GM18511 (cell line): ENCODE measurements around the gene ATP8B1.

Experiments
- ATAC-seq: cut with Tn5 transposase; IDR thresholded peaks from one replicate; pipeline ENCODE4 v1.9.1; 2021; ENCODE audit warnings: mild to moderate bottlenecking, moderate library complexity; ENCODE audit not compliant: unreplicated experiment

ATP8B1 gene

GRCh38 chr18:57819671-57820460 lies 16.8 kb upstream of the ATP8B1 start:
- peak; percentile 93 for ATAC-seq

GRCh38 chr18:57819119-57819518 lies 16.0 kb upstream of the ATP8B1 start:
- ATAC-seq: no peak

DNA sequence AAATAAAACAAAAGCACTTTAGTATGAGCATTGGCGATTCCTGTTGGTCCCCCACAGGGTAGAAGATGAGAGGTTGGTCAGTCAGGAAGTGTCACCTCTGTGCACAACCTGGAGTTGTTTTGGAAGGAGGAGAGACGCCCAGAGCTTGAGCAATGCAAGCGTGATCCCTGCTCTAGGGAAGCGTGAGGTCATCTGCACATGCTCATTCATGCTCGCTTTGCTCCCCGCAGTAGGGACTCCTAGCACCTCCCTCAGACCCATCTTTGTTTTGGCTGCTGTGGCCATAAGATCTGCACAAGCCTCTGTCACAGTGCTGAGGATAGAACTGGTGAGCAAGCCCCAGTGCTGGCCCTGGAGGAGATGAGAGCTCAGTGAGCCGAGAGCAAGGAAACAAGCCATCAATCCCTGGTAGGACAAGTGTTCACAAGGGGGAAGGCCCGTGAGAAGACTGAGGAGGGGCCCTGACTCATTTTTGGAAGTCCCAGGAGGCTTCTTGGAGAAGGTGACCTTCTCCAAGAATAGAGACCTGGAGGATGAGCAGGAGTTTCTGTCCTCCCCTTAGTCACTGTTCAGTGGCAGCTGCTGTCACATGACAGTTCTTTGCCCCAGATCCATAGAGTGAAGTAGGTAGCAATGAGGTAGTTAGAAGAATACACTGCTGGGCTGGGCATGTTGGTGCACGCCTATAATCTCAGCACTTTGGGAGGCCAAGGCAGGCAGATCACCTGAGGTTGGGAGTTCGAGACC lies 13.3 kb upstream of the ATP8B1 start:
- no peak for ATAC-seq

DNA sequence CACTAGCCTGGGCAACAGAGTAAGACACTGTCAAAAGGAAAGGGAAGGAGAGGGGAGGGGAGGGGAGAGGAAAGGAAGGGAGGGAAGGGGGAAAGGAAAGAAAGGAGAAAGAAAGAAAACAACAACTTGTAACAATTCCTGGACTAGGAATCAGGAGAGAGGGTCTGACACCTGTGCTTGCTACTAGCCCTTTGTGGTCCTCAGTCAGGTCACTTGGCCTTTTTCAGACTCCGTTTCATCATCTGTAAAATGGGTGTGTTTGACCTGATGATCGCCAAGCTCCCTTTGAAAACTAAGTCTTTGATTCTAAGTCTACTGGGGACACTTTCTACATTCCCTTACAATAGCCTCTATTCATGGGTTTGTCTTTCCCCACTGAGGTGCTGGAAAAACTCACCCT lies 11.4 kb upstream of the ATP8B1 start:
- no peak for ATAC-seq

DNA sequence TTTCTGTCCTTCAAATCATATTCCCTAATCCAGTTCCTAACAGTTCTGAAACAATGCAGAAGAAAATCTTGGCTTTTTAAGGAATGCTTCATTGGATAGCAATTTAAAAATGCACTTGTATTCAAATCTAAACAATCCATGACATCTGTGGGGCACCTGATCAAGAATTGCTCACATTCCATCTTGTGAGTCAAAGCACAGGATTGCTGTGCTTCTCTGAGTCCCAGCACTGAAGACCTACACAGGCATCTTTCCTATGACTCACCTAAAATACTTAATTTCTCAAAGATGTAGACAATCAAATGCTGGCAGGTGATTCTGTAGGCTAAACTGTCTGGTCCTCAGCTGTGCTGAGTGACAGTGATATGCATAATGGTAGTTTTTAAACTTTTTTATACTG lies 10.1 kb upstream of the ATP8B1 start:
- ATAC-seq: no peak

DNA sequence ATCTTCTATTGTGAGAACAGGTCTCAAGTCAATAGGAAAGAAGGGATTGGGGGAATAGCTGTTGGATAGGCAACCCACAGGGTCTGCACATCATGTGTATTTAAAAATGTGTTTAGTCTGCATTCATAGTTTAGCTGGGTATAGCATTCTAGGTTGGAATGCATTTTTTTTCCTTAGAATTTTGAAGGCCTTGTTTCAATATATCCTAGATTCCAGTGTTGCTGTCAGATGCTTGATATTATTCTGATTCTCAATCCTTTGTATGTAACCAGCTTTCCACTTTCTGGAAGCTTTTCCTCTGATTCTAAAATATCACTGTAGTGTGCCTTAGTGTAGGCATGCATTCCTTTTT lies 9.0 kb upstream of the ATP8B1 start:
- ATAC-seq: no peak

GRCh38 chr18:57811477-57812125 lies 8.5 kb upstream of the ATP8B1 start:
- no peak for ATAC-seq

DNA sequence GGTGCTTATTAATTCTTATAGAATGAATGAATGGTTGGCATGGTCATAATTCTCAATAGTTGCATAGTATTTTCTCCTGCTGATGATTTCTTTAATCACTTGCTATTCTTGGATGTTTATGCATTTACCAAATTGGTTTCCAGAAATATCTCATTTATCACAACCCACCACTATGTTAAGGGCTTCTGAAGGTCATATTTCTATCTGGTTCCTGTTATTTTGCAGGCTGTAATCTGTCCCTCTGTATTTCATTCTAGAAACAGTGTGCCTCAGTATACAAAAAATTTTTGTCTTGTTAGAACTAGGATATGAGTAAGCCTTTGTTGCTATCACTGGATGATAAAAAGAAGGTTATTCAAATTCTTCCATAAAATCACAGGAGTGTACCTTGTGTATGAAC lies 6.1 kb upstream of the ATP8B1 start:
- no peak for ATAC-seq

DNA sequence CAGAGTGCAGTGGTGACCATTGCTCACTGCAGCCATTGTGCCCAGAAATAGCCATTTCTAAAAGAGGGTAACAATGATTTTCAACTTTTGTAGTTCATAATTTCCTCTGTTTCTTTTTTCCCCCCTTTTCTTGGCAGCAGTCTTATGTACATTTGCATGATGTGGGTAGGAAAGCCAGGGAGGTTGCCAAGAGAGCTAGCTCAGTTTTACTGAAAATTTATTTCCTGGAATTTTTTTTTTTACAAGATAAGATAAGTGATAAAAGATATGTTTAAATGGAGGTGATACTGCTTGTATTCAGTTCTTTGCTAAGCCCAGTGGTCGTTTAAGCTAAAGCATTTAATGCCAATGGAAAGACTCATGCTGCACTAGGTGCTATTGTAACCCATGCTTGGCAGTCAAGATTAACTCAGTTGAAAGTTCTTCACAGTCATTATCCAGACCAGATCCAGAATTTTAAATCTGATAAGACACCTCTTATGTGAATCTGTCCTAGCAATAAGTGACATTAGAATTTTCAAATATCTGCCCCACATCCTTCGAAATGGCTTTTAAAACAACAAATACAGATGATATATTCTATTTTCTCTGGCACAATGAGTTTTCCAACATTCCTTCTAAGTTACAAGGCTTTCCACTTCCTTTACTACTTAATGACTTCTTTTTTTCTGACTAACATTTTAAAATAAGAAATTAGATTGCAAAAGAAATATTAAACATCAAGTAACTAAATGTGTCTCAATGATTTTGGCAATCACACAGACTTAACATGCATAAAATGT lies 4.4 kb upstream of the ATP8B1 start:
- no peak for ATAC-seq

DNA sequence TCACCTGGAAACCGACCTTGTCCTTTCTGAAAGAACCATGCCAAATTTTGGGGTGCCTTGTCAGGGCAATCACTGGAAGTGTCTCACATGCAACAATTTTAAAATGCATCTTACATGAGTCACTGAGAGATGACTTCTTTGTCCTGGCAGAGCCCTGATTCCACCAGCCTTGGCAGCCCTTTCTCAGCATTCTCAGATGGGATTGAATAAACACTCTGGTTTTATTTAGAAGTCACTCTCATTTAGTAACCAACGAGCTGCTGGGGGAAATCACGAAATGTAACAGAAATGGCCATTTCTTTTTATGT lies 3.8 kb upstream of the ATP8B1 start:
- ATAC-seq: no peak

GRCh38 chr18:57806201-57806977 lies 3.3 kb upstream of the ATP8B1 start:
- ATAC-seq: no peak

DNA sequence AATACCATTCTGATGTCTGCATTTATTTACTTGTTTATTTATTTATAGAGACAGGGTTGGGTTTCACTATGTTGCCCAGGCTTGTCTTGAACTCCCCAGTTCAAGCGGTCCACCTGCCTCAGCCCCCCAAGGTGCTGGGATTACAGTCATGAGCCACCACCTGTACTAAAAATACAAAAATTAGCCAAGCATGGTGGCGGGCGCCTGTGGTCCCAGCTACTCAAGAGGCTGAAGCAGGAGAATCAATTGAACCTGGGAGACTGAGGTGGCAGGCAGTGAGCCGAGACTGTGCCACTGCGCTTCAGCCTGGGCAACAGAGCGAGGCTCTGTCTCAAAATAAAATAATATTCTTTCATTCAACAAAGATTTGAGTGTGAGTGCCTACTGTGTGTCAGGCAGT lies 2.0 kb upstream of the ATP8B1 start:
- ATAC-seq: no peak

DNA sequence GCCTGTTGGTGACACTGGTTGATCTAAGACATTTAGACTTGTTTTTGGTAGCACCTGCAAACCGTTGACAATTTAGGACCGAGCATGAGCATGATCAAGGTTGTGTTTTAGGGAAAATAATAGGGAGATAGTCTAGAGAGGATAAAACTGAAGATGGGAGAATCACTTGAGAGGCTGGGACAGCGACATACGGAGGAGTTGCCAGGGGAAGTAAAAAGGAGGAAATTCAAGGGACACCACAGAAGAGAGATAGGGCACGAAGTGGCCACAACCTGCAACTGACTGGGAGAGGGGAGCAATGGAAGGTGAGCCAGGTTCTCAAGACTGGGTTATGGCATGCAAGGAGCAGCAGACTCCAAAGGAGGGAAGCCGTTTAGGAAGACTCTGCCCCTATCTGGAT lies 1.4 kb upstream of the ATP8B1 start:
- no peak for ATAC-seq

DNA sequence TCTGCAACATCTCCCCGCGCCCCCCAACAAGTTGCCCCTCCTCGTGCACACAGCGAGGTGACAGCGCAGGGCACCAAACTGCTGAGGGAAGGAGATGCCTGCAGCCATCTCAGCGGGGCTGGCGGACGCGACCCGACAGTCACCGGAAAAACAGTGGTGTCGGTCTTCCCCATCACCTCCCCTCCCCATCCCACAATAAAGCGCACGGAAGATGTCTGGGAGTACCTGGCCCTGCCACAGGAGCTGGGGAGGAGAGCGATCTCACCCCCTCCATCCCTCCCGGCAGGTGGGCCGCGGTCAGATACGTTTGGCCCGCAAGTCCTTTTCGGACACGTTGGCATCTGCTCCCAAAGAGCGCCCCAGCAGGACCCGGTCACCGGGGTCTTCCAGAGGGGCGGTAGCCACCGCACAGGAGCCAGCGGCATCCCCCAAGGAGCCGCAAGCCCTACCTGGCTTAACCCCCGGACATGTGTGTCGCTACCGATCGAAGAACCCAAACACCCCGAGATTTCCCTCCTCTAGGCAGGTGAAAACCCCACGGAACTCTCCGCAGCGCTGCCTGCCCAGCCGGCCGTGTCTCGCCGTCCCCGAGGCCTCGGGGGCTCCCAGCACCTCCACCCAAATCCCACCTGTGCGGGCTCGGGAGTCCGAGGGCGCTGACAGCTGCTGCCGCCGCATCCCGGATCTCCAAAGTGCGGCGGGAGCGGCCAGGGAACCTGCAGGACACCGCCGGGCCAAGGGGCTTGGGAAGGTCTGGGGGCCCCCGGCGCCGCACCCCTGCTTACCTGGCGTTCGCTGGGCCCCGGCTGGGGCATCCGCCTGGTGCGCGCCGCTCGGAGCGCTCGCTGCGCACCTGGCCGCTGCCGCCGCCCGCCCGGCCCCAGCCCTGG lies 657 bp downstream of the ATP8B1 start:
- ATAC-seq: peak; percentile 46

GRCh38 chr18:57801761-57802212 lies 1.3 kb downstream of the ATP8B1 start:
- ATAC-seq: no peak

- no peak for ATAC-seq
Measured at GRCh38 chr18:57801325-57801724, 1.8 kb downstream of the ATP8B1 start.

- ATAC-seq: no peak
Measured at GRCh38 chr18:57798713-57799373, 4.3 kb downstream of the ATP8B1 start.

GRCh38 chr18:57797209-57797651 lies 5.9 kb downstream of the ATP8B1 start:
- ATAC-seq: no peak
